Measurements from ENCODE around the gene TOP1.
"Not testable (repeated sequence)": the region's sequence is repeated elsewhere in the genome, so short reads cannot be mapped to it uniquely, and the experiment has no call there.

The TOP1 gene

DNA sequence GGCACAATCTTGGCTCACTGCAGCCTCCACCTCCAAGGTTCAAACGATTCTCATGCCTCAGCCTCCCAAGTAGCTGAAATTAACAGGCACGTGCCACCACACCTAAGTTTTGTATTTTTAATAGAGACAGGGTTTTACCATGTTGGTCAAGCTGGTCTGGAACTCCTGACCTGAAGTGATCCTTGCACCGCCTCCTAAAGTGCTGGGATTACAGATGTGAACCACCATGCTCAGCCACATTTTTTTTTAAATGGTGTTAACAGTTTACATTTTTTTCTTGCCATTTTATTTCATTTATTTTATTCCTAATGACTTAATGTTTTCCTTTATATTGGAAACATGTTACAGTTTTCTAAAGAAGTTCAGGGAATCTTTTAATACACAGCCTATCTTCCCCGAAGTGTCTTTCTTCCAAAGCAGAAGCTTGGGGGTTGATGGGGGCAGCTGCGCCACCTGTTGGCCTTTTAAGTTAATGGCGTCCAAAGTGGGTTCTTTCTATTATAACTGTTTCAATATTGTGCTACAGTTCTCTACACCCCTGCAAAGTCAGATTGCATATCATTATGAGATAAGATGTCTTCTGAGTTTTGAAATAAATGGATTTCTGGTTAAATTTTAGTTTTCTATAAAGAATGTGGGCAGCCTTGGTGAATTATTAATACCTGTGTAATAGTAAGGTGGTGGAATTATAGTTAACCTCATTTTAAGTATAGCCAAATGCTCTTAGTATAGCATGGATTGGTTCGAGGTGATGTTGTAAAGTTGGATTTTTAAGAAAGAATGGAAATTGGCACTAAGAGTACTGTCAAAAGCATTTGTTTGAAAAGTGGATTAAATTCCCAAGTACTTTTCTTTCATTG lies 66.7 kb downstream of the TOP1 start:
- DNase-seq, result peak; percentile 70

DNA sequence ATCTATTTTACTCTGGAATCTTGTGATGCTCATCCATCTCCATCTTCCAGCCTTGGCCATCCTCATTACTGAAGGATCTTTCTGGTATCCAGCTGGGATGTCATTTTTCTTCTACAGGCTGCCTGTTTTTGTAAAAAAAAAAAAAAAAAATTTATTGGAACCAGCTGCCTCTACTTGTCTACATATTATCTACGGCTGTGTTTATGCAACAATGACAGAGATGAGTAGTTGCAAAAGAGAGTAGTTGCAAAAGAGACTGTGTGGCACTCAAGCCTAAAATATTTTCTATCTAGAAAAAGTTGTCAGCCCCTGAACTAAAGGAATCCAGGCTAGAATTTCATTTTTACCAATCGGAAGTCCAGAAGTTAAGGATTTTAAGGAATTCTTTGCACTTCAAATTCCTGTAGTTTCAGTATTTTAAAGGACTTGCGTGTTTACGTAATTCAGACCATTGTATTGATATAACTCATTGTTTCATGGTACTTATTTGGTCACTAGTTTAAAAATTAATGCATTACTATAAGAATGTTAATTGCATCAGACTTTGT lies 70.2 kb downstream of the TOP1 start:
- no peak for DNase-seq

DNA sequence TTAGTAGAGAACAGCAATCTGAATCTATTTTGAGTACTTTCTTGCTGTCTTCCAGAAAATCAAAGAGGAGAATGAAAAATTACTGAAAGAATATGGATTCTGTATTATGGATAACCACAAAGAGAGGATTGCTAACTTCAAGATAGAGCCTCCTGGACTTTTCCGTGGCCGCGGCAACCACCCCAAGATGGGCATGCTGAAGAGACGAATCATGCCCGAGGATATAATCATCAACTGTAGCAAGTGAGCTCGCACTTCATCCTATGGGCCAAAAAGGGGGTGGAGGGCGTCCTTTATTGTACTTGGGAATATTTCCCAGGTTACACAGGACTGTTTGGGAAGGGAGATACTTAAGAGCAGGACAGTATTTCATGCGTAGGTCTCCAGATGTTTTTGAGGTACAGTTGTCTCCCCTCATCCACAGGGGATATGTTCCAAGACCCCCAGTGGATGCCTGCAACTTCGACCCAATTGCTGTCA lies 71.4 kb downstream of the TOP1 start:
- DNase-seq, result no peak

DNA sequence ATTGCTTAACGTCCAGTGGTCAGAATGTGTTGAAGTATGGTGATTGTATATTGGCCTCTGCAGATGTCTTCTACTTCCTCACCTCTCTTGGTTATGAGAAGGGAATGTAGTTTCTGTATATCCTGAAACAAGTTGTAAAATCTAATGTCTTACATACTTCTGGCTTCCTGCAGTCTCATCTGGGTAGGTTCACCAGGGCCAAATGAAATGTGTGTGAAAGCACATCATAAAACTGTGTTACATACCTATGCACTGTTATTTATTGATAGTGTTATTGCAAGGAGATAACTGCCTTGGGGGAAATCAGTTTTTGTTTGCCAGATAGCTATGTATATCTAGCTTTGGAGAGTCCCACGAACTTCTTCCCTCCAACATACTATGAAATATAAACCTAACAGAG lies 73.0 kb downstream of the TOP1 start:
- DNase-seq, result no peak

DNA sequence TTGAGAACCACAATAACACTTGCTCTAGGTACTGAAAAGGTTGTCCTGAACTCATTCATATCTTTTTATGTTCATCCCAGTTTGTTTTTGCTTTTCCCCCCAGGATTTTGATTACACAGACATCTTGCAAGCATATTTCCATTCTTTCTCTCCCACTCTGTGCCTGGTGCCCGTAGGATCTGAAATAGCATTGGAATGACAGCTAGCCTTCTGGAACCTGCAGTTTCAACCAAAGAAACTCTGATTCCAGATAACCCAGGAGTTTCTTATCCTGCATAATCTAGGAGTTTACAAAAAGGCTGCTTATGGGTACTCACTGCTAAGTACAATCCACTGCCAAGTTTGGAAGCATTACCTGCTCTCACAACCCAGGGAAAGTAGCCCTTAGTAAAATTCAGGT lies 79.9 kb downstream of the TOP1 start:
- DNase-seq, result no peak

DNA sequence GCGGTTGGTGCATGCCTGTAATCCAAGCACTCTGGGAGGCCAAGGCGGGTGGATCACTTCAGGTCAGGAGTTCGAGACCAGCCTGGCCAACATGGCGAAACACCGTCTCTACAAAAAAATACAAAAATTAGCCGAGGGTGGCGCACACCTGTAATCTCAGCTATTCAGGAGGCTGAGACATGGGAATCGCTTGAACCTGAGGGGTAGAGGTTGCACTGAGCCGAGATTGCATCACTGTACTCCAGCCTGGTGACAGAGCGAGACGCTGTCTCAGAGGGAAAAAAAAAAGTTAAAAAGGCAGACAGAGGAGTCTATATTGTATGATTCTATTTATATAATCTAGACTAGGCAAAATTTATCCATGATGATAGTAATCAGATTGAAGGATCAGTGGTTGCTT lies 81.4 kb downstream of the TOP1 start:
- DNase-seq, result no peak

DNA sequence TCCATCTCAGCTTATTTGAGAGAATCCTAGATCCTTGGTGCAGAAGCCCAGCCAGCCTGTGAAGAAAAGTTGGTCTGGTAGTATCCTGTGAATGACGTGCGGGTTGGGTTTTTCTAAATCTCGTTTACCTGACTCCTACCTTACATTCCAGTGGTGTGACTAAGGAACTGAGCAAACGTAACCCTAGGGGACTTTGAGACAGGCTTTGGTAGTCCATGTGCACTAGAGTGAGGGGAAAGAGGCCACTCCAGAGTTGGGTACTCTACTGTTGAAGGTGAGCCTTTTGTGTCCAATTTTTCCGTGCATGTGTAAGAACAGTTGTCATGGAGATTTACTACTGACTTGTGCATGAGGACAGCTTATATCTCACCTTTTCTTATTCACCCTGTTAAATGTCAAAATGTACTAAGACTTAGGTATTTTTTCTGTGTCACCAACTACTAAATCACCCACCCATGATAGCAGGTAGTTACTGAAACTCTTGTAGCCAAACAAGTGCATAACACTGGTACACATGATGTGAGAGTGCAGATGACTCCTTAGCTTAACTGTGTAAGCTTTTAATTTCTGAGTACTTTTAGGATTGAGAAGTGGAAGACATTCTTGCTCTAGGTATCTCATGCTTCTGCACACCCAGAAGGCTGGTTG lies 82.4 kb downstream of the TOP1 start:
- no peak for DNase-seq

DNA sequence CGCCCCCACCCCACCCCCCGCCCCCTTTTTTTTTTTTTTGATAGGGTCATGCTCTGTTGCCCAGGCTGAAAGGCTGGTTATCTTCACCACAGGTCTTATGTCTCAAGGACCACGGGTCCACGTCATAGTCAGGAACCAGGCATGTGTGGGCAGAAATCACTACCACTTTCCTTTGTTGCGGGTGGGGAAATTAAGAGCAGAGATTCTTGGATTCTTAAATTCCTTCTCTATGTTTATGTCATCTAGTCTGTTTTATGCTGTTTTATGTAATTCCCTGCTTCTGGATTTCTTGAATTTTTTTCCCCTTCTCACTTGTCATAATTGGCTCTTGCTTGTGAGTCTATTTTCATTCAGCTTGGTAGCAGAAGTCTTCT lies 82.9 kb downstream of the TOP1 start:
- DNase-seq, result no peak

DNA sequence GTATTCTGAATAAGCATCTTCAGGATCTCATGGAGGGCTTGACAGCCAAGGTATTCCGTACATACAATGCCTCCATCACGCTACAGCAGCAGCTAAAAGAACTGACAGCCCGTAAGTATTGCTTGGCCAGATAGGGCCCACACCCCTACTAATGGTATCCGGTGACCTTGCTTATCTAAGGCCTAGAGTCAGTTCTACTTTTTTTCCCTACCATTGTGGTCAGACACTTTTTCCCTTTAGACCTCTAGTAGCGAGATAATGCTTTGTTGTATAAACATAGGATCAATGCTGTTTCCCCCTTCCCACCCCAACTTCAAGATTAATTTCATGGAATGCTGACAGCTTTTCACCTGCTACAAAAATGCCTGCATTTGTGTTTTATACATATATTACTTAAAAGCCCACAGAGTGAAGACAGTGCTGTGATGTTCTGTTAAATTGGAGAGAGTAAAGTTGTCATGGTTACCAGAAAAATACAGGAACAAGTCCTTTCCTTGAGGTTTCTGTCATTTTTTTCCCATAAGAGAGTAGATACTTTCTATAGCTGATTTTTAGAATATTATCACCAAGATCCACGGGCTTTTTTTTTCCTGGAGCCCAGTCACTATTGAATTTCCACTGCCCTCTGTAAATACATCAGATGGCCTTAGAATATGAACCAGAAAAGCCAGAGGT lies 87.8 kb downstream of the TOP1 start:
- DNase-seq, result no peak

DNA sequence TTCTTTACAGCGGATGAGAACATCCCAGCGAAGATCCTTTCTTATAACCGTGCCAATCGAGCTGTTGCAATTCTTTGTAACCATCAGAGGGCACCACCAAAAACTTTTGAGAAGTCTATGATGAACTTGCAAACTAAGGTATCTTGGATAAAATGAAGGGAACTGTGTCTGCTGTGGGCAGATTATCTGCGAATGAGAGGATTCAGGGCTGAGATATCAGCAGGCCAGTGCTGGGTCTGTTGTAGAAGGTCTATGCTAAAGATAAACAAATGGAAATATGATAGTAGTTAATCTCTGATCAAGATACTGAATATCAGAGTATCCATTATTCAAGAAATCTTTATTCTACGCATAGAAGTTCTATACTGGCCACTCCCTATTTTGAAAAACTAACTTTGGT lies 89.5 kb downstream of the TOP1 start:
- not testable (repeated sequence) for DNase-seq

DNA sequence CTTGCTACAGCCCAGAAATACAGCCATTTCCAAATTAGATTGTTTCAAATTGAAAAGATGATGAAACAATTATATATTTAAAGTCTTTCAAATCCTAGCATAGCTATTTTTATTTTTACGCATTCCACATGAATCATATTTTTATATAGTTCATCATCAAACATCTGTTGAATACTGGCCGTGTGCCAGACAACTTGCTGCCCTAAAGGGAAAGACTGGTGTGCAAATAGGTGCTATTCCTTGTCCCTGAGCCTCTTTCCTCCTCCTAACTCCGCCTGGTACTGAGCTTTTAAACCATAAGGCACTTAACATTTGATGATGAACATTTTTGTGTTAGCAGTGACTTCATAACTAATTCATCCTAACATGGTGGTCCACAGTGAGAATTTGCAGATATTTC lies 90.0 kb downstream of the TOP1 start:
- DNase-seq, result no peak

DNA sequence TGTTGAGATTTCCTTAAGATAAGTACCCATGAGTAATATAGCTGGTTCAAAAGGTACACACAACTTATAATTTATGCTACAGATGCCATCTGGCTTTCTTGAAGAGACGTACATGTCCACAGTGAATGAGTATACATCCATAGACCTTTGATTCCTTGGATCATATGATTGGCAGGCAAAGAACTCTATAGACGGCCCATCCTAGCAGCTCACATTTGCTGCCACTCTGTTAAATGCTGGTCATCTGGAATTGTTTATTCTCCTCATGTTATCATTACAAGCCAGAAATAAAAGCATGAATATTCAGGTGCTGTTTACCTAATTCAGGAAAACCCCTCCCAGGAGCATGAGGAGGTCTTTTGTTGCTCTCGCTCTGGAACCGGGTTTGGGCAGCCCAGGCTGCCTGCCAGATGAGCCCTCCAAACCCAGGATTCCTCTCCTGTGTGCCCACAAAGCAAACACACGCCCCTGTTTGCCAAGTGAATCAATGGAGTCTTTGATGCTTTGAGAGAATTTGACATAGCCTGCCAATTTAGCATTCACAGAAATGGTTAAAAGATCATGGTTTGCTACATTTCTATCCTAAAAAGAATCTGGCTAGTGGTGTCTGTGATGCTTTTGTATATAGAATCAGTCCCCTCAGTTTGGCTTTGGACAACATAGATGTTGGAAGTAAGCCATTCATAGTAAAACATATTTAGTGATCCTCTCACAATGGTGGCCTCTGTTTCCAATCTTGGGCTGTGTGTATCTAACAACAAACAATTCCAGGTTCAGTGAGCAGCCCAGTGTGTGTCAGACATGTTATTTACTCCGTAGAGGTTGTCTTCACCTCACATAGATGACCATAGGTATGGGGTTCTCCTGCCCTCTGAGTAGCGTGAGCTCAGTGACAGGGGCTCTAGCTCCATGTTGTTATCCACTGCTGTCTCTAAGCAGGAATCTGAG lies 91.3 kb downstream of the TOP1 start:
- no peak for DNase-seq

DNA sequence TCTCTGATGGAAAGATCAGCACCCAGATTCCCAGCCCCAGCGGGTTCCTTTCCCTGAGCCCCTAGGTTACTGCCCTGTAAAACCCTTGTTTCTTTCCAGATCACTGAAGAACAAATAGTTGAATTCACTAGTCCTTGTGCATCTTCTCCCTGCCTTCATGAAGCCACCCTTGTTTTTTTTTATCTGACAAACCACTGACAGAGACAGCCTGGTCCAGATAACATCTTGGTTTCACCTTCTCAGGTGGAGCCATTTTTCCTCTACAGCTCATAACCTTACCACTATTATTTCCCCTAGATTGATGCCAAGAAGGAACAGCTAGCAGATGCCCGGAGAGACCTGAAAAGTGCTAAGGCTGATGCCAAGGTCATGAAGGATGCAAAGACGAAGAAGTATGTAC lies 92.8 kb downstream of the TOP1 start:
- no peak for DNase-seq

DNA sequence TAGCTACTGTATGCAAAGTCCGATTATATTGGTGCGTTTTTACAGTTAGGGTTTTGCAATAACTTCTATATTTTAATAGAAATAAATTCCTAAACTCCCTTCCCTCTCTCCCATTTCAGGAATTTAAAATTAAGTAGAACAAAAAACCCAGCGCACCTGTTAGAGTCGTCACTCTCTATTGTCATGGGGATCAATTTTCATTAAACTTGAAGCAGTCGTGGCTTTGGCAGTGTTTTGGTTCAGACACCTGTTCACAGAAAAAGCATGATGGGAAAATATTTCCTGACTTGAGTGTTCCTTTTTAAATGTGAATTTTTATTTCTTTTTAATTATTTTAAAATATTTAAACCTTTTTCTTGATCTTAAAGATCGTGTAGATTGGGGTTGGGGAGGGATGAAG lies 95.0 kb downstream of the TOP1 start:
- DNase-seq, result no peak

DNA sequence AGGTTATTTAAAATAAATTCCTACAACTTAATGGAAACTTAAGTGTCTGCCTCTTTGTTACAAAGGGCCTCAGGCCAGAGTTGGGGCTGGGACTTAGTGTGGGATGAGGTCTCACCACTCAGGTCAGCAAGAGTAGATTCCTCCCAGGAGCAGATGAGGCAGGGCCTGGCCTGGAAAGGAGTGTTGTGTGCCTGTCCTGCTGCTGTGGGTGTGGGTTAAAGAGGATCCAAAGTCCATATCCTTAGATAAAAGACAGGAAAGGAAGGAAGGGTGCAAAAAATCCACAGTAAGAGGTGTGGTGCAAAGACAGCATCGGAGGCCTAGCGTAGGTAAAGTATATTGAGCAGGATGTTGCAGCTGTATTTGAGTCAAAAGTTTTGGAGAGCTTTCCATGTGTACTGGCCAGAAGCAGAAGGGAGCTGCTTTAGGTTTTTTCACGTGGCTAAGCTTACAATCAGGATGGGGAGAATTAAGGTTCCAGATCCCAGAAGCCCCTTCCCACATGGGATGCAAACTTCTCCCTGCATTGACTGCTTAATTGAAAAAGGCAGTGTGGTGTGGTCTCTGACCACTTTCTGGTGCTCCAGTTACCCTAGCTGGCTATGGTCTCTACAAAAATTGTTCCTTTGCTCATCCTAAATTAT lies 96.0 kb downstream of the TOP1 start:
- no peak for DNase-seq

DNA sequence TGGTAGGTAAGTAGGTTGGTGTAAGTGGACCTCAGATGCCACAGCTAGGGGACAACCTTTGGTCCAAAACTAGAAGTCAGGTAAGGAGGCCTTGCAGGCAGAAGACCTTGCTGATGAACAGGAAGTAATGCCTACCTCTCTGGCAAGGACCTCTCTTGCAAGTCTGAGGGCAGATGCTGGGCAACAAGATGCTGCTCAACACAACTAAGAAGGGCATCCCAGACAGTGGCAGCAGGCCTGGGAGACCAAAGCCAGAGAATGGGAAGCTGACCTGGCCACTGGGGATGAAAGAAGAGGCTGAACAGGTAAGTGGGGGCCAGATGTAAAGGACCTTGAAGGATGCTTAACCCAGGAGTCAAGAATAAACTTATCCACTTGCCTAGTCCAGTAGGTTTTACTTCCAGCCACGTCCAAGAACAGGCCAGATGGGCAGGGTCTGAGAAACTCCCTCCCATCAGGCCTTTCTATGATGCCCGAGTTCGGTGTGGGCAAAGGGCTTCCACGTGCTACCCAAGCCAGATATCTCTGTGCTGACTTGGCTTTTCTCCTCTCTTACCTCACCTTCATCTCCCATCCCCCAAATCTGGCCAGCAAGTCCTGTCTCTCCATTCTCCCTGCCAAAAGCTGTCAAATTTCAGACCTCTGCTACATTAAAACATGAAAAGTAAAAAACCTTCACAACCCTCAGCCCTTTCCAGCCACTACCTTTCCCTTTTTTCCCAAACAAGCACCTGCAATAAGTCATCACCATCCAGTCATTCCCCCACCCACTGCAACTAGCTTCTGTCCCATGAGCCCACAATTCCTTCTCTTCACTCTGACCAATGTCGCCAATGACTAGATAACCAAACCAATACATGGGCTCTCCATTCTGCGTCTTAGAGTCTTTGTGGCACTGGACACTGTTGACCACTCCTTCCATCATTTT lies 97.2 kb downstream of the TOP1 start:
- DNase-seq, result no peak

DNA sequence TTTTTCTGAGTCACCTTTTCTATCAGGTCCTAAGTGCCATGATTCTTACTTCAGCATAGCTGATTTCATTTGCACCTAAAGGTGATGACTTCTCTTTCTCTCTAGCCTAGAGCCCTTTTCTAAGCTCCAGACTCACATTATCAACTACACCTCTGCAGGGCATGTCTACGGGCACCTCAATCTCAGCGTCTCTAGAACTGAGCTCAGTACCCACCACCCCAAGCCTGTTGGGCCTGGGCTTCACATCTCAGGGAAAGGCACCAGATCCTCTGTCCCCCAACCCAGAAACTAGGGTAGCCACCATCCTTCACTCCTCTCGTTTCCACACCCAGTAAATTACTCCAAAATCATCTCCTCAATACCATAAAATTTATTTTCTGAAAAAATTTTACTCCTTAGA lies 98.1 kb downstream of the TOP1 start:
- no peak for DNase-seq

DNA sequence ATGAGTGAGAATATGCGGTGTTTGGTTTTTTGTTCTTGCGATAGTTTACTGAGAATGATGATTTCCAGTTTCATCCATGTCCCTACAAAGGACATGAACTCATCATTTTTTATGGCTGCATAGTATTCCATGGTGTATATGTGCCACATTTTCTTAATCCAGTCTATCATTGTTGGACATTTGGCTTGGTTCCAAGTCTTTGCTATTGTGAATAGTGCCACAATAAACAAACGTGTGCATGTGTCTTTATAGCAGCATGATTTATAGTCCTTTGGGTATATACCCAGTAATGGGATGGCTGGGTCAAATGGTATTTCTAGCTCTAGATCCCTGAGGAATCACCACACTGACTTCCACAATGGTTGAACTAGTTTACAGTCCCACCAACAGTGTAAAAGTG lies 99.7 kb downstream of the TOP1 start:
- DNase-seq, result not testable (repeated sequence)

DNA sequence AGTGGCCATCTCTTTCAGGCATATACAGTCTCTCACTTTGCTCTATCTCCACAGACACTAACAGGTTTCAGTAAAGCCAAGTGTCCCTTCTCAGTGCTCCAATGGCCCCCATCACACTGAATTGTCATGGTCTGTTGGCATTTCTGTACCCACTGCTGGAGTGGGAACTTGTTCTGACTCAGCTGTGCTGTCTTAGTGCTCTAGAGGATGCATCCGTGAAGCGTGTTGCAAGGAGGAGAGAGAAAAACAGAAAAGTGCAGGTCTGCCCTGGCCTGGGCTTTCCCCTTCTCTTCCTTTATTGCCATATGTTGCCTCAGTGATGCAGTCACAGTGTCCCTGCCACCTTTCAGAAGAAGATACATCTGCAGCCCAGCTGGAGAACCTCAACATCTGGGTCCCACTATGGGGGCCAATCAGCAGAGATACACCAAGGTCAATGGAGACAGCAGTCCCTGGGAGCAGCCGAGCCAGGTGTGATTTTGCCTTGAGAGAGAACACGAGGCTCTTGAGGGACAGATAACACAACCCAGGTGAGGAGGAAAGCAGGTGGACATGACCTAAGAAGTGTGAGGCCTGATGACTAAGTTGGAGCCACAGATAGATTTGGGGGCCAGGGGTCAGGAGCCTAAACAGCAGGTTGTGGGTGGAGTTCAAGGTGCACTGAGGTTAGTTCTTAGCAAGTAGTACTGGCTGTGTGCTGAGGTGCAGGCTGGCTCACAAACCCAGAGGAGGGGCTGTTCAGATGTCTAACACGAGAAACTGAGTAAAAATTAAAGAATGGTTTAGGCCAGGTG lies 103.2 kb downstream of the TOP1 start:
- DNase-seq, result no peak

DNA sequence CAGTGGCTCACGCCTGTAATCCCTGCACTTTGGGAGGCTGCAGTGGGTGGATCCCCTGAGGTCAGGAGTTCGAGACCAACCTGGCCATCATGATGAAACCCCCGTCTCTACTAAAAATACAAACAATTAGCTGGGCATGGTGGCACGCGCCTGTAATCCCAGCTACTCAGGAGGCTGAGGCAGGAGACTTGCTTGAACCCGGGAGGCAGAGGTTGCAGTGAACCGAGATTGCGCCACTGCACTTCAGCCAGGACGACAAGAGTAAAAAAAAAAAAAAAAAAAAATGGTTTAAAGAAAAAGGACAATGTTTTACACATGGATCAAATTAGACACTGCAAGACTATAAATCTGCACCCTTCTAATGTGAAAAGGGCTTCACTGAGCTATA lies 103.8 kb downstream of the TOP1 start:
- DNase-seq, result not testable (repeated sequence)

Measured in CD4-positive, alpha-beta T cell treated with Interleukin-10 for 1 hour (primary cell).